GM20431 (cell line): ENCODE measurements around the gene PAX5.
"Not testable (repeated sequence)": the region's sequence is repeated elsewhere in the genome, so short reads cannot be mapped to it uniquely, and the experiment has no call there.

ENCODE experiments used
- in situ Hi-C: fragments of 300-500 bp; cut with MseI, MboI; formaldehyde crosslinking; loops from one replicate; pipeline ENCODE4 v1.15.0; 2020; ENCODE audit warnings: low sequenced_read_pairs; ENCODE audit not compliant: unreplicated experiment

PAX5 gene

GRCh38 chr9:36891341-36891811 lies 142.7 kb downstream of the PAX5 start:
- in situ Hi-C loops: no loop called here

- in situ Hi-C loops: no loop called here
Observed at GRCh38 chr9:36889844-36890243, 144.2 kb downstream of the PAX5 start.

- in situ Hi-C loops: no loop called here
Observed at GRCh38 chr9:36888551-36888950, 145.5 kb downstream of the PAX5 start.

GRCh38 chr9:36884721-36885120 lies 149.3 kb downstream of the PAX5 start:
- in situ Hi-C loops: no loop called here

- in situ Hi-C loops: no loop called here
Observed at GRCh38 chr9:36882594-36882993, 151.5 kb downstream of the PAX5 start.

GRCh38 chr9:36881743-36882441 lies 152.2 kb downstream of the PAX5 start:
- in situ Hi-C loops: no loop called here

- in situ Hi-C loops: no loop called here
Observed at GRCh38 chr9:36881316-36881715, 152.8 kb downstream of the PAX5 start.

- in situ Hi-C loops: no loop called here
Observed at GRCh38 chr9:36880075-36880474, 154.0 kb downstream of the PAX5 start.

- in situ Hi-C loops: no loop called here
Observed at GRCh38 chr9:36878986-36879982, 154.8 kb downstream of the PAX5 start.

GRCh38 chr9:36877239-36877638 lies 156.8 kb downstream of the PAX5 start:
- in situ Hi-C loops: no loop called here

GRCh38 chr9:36876056-36876455 lies 158.0 kb downstream of the PAX5 start:
- in situ Hi-C loops: no loop called here

- in situ Hi-C loops: no loop called here
Observed at GRCh38 chr9:36874921-36875320, 159.1 kb downstream of the PAX5 start.

GRCh38 chr9:36874261-36874660 lies 159.8 kb downstream of the PAX5 start:
- in situ Hi-C loops: no loop called here

- in situ Hi-C loops: no loop called here
Observed at GRCh38 chr9:36873247-36873875, 160.7 kb downstream of the PAX5 start.

- in situ Hi-C loops: no loop called here
Observed at GRCh38 chr9:36872641-36873040, 161.4 kb downstream of the PAX5 start.

GRCh38 chr9:36871606-36872005 lies 162.5 kb downstream of the PAX5 start:
- in situ Hi-C loops: no loop called here

GRCh38 chr9:36870960-36871359 lies 163.1 kb downstream of the PAX5 start:
- in situ Hi-C loops: no loop called here

GRCh38 chr9:36869605-36870004 lies 164.5 kb downstream of the PAX5 start:
- in situ Hi-C loops: not testable (repeated sequence)

- in situ Hi-C loops: no loop called here
Observed at GRCh38 chr9:36868586-36869282, 165.3 kb downstream of the PAX5 start.
